GM21381 (cell line): ENCODE measurements around the gene SERAC1.

Experiments used
- ATAC-seq: cut with Tn5 transposase; IDR thresholded peaks from one replicate; pipeline ENCODE4 v1.9.1; 2021; ENCODE audit warnings: mild to moderate bottlenecking, moderate library complexity; ENCODE audit not compliant: unreplicated experiment

The SERAC1 gene

GRCh38 chr6:158081657-158081935 is 86.5 kb downstream of the SERAC1 start:
- ATAC-seq = no peak

- no peak for ATAC-seq
Observed at GRCh38 chr6:158080849-158081656, 87.0 kb downstream of the SERAC1 start.

DNA sequence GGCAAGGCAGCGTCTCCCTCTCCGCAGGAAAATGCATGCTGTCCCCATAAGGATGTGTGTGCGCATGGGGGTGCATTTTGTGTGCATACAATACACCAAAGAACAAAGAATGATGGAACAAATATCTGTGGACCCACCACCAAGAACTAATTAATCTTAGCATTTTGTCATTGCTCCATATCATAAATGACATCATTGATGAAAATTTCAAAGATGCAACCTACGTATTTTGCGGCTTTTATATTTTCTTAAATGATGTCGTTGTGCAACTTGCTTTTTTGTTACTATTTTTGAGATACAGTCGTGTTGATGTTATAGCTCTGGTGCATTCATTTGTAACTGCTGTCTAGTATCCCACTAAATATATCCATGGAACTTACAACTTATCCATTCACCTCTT is 89.7 kb downstream of the SERAC1 start:
- no peak for ATAC-seq

DNA sequence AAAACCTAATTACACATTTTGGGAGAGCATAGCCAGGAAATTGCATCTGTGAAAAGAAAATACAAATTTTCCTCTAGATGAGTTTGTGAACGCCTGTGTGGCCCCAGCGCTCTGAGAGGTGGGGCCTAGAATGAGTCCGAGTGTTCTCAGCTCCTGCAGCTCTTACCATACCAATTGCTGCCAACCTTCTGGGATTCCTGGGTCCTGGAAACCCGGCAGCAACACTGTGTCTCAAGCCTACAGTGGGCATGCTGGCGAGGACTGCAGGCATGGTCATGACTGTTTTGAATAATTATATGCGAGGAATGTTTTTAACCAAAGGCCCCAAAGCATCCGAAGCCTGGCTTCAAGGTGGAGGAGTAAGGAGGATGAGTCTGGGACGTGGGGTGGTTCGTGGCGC is 90.4 kb downstream of the SERAC1 start:
- no peak for ATAC-seq

DNA sequence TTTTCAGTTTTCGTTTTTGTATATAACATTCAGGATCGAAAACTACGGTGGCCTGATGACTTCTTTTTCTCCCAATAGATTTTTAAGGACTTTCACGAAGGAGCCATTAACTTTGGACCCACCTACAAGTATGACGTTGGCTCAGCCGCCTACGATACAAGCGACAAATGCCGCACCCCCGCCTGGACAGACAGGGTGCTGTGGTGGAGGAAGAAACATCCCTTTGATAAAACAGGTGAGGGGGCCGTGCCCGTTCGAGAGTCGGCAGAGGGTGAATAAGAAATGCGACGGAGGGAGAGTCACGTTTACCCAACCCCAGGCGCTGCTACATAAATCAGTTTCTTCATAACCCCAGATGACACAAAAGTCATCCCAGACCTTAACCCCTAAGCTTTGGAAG is 91.5 kb downstream of the SERAC1 start:
- no peak for ATAC-seq

DNA sequence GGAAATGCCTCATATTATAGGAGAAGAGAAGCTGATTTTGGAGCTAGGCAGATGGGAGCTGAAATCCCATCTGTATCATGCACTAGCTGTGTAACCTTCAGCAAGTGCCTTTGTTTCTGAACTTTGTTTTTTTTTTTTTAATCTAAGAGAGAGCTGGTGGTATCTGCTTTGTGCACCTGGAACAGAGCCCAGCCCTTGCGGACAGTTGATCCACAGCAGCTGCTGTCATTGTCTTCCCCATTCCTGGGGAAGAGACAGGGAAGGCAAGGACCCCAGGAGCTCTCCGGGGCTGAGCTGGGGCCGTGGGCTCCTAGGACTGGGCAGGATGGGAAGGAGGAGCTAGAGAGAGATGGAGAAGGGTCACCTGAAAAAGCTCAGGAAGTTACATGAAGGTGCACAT is 94.3 kb downstream of the SERAC1 start:
- ATAC-seq = no peak

- ATAC-seq = peak; percentile 49
Observed at GRCh38 chr6:158072083-158072721, 95.9 kb downstream of the SERAC1 start.

- ATAC-seq = no peak
Observed at GRCh38 chr6:158071121-158072082, 96.7 kb downstream of the SERAC1 start.

- ATAC-seq = no peak
Observed at GRCh38 chr6:158070513-158070912, 97.5 kb downstream of the SERAC1 start.

- no peak for ATAC-seq
Observed at GRCh38 chr6:158069800-158070195, 98.3 kb downstream of the SERAC1 start.

- no peak for ATAC-seq
Observed at GRCh38 chr6:158068893-158069799, 98.9 kb downstream of the SERAC1 start.

DNA sequence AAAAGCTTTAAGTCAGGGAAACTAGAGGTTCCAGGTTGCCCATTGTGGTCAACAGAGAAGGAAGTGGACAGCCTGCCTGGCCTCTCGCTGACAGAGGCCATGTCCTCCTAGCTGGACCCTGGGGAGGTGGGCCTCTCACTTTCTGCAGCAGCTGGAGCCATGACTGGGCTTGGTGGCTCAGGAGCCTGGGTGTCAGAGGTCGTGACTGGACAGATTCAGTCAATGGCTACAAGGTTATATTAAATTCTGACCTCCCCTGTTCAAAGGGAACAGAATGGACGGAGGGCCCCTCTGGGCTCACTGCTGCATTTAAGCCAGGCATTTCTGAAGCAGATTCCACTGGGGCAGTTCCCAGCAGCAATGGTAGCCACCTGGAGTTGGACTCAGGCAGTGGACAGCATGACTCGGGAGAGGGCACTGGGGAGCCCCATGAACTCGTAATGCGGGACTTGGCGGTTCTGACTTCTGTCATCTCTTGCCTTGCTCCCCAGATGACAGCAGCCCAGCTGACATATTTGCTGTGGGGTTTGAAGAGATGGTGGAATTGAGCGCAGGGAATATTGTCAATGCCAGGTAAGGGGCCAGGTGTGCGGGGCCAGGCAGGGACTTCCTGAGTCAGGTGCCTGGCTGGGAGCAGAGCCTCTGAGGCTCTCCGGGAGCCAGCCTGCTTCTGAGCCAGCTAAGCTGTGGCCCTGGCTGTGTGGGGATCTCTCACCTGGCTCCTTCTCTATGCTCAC is 99.7 kb downstream of the SERAC1 start:
- ATAC-seq = no peak

- no peak for ATAC-seq
Observed at GRCh38 chr6:158067436-158068015, 100.5 kb downstream of the SERAC1 start.

DNA sequence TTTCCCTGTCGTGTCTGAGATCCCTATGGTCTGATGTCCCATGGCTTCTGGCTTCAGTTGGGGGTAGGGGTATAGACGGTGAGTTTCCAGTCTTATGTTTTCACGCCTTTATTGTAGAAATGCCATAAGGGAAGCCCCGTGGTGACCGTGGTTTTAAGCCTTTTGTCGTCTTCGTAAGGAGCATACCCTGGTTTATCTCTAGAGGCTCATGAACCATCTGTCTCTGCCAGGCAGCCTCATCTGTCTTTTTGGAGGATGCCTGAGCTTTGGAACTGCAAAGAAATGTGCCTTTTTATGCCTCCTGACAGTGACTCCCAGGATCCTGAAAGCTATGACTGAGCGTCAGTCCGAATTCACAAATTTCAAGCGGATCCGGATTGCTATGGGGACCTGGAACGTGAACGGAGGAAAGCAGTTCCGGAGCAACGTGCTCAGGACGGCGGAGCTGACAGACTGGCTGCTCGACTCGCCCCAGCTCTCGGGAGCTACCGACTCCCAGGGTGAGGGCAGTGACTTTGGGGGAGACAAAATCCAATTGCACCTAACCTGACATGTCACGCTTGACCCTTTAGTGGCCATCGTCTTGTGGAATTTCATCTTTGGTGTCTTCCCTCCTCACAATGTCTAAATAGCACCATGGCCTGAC is 101.8 kb downstream of the SERAC1 start:
- no peak for ATAC-seq

GRCh38 chr6:158064725-158065251 is 103.3 kb downstream of the SERAC1 start:
- ATAC-seq = no peak

DNA sequence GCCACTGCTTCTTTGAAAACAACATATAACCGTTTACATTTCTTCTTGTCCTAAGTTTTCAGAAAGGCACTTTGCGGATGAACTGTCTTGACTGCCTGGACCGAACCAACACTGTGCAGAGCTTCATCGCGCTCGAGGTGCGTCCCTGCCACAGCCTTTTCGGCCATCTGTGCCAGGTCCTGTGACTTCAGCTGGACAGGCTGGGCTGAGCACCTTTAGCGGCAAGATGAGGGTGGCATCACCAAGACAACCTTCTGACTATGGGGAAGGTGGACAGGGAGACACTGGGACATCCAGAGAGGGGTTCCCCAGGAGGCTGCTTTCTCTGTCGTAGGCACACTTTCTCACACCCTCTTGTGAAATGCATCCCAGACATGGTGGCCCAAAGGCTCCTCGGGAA is 104.3 kb downstream of the SERAC1 start:
- no peak for ATAC-seq

GRCh38 chr6:158061709-158062461 is 106.2 kb downstream of the SERAC1 start:
- no peak for ATAC-seq

- no peak for ATAC-seq
Observed at GRCh38 chr6:158061361-158061708, 106.7 kb downstream of the SERAC1 start.
